HG03064 (cell line): ENCODE measurements around the gene PTCHD4.
"Not testable (repeated sequence)": the region's sequence is repeated elsewhere in the genome, so short reads cannot be mapped to it uniquely, and the experiment has no call there.

ENCODE experiments used
- ATAC-seq: cut with Tn5 transposase; IDR thresholded peaks from one replicate; pipeline ENCODE4 v1.9.1; 2021; ENCODE audit warnings: low read depth; ENCODE audit not compliant: unreplicated experiment

Gene PTCHD4

DNA sequence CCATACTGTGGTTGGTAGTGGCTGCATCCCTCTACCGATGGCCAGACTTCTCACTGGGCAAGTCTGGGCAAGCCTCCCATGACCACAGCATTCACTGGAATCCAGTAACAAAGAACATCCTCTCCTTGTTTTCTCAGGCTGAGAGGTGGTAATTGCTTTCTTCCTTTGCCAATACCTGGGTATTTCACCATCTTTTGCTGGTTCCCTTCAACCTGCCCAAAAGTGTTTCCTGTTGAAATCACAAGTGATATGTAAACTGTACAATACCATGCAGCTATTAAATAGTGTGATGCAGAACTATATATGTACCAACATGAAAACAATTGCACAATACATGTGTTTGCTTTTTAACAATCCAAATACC is at the start of gene PTCHD4:
PTCHD4 (minus strand) TSS at position 55 of the 364 bp plus-strand sequence. CDS start 42,240 bp downstream, outside the sequence.
- no peak for ATAC-seq

GRCh38 chr6:48151142-48151541 is 40.1 kb upstream of the PTCHD4 start:
- no peak for ATAC-seq

DNA sequence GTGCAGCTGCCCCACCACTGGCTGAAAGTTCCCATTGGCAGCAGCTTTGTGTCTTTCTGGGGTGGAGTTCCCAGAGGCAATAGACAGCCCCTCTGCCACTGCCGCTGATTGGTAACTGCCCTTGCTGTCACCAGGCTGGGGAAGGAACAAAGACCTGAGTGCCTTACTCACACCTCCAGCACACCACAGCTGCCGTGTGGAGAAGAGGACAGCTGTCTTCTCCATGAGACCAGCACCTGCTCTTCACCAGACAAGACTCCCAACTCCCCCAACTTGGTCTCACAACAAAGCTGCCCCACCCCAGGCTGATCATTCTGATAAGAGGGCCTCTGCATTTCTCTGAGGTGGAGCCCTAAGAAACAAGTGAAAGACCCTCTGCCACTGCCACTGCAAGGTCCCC is 39.7 kb upstream of the PTCHD4 start:
- ATAC-seq: no peak

GRCh38 chr6:48147051-48147450 is 36.1 kb upstream of the PTCHD4 start:
- no peak for ATAC-seq

- ATAC-seq: no peak
These were observed 33.0 kb upstream of the PTCHD4 start for GRCh38 chr6:48144021-48144420.

GRCh38 chr6:48141975-48142374 is 31.0 kb upstream of the PTCHD4 start:
- ATAC-seq: no peak

DNA sequence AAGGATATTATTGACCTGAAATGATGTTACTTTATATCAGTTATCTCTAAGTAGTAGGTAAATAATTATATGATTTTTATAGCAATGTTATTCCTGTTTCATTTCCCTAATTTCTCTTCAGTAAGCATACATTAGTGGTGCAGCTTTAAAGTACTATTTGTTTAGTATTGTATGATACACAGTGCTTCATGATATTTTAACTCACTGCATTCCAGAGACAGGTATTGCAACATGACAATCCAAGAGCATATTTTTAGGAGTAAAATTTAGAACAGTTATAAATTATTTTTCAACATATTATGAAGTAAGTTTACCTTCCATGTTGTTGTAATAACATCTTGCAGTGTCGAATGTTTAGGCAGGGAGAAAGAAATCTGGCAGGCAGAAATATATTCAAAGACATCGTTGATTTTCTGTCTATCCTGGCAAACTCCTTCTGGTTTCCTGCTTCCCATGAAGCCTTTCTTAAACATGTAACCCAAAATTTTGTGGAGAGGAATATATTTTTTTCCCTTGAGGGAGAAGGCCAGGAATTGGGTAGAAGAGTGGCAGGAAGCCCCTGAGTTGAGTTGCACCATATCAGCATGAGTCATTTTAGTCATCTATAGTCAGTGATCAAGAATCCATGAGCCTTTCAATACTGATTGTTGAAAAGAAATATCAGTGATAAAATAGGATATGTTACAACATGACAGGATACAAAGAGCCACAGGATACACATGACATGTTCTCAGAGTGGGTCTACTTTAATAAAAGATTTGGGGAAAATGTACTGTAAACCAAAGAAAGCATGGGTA is 29.0 kb upstream of the PTCHD4 start:
- ATAC-seq: no peak

DNA sequence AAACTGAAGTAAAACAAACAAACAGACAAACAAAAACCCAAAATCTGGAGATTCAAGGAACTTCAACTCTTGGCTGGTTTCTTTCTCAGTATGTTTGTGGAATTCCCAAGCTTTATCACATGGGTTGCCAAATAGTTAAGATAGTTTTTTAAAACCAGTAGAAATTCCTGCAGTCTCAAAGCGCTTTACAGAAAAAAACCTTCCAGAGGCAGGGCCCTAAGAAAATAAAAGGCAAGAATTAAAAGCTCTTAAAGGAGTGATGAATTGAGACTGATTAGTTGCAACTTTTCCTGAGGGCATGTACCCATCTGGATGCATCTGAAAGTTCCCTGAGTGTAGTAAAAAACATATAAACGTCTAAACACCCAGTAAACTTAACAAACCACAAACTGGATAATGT is 25.9 kb upstream of the PTCHD4 start:
- no peak for ATAC-seq

- no peak for ATAC-seq
These were observed 24.5 kb upstream of the PTCHD4 start for GRCh38 chr6:48135323-48136084.

DNA sequence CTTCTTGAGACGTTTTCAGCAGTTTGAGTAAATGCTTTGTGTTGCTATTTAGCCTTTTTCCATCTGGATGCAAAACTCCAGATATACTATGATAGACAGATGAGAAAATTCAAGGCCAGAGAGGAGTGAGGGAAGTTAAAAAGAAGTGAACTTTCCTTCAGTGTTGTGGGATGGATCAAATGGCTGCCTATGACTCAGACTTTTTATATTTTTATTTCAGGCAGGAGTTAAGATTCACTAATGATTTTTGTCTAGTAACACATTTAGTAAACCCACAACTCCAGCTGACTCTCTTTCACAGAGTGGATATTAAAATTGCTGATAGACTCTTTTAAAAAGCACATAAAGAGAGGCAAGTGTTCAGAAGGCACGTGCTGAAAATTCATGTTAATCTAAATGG is 23.2 kb upstream of the PTCHD4 start:
- ATAC-seq: no peak

- ATAC-seq: no peak
These were observed 12.6 kb upstream of the PTCHD4 start for GRCh38 chr6:48123601-48124000.

DNA sequence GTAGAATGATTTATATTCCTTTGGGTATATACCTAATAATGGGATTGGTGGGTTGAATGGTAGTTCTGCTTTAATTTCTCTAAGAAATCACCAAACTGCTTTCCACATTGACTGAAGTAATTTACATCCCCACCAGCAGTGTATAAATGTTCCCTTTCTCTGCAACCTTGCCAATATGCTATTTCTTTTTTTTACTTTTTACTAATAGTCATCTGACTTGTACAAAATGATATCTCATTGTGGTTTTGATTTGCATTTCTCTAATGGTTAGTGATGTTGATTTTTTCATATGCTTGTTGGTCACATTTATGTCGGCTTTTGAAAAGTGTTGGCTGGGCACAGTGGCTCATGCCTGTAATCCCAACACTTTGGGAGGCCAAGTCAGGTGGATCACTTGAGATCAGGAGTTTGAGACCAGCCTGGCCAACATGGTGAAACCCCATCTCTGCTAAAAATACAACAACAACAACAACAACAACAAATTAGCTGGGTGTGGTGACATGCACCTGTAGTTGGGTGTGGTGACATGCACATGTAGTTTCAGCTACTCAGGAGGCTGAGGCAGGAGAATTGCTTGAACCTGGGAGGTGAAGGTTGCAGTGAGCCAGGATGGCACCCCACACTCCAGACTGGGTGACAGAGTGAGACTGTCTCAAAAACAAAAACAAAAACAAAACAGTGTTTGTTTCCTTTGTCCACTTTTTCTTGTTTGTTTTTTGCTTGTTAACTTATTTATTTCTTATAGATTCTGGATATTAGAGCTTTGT is 11.2 kb upstream of the PTCHD4 start:
- ATAC-seq: not testable (repeated sequence)

- ATAC-seq: no peak
These were observed 6.0 kb upstream of the PTCHD4 start for GRCh38 chr6:48116699-48117645.

- ATAC-seq: no peak
These were observed 2.1 kb upstream of the PTCHD4 start for GRCh38 chr6:48113130-48113529.

DNA sequence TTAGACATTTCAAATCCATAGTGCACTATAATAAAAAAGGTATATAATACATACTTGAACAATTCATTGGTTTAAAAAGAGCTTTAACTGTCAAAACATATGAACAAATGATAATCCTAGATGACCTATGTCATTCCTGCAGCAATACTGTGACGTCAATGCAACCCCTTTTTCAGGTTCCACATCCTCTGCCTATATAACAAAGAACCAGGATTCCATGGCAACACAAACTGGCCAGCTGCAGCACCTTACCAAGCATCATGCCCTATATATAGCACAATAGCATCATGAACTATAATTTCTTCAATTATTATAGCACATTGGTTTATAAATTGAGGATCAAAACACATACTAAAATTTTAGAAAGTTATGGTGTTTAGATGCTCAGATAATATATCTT is 578 bp upstream of the PTCHD4 start:
- no peak for ATAC-seq

GRCh38 chr6:48110436-48111142 is 408 bp downstream of the PTCHD4 start:
- ATAC-seq: no peak

DNA sequence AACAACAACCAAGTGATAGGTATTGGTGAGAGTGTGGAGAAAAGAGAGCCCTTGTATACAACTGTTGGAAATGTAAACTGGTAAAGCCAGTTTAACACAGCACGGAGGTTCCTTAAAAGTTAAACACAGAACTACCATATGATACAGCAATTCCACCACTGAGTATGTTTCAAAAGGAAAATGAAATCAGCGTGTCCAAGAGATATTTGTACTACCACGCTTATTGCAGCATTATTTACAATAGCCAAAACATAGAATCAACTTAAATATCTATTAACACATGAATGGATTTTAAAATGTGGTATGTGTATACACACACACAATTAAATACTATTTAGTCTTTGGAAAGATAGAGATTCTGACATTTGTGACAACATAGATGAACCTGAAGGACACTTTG is 1.1 kb downstream of the PTCHD4 start:
- ATAC-seq: no peak

DNA sequence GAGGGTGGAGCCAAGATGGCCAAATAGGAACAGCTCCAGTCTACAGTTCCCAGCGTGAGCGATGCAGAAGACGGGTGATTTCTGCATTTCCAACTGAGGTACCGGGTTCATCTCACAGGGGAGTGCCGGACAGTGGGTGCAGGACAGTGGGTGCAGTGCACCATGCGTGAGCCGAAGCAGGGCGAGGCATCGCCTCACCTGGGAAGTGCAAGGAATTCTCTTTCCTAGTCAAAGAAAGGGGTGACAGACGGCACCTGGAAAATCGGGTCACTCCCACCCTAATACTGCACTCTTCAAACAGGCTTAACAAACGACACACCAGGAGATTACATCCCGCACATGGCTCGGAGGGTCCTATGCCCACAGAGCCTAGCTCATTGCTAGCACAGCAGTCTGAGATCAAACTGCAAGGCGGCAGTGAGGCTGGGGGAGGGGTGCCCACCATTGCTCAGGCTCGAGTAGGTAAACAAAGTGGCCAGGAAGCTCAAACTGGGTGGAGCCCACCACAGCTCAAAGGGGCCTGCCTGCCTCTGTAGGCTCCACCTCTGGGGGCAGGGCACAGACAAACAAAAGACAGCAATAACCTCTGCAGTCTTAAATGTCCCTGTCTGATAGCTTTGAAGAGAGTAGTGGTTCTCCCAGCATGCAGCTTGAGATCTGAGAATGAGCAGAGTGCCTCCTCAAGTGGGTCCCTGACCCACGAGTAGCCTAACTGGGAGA is 8.4 kb downstream of the PTCHD4 start:
- not testable (repeated sequence) for ATAC-seq

GRCh38 chr6:48101290-48101689 is 9.7 kb downstream of the PTCHD4 start:
- ATAC-seq: no peak
